NB4 (cell line): ENCODE data around the gene NUDT21.

Source experiments
- CTCF ChIP-seq: IDR thresholded peaks from one replicate; pipeline ENCODE4 v1.5.1; 2012; ENCODE audit warnings: low read depth, low read length
- MAX ChIP-seq: IDR thresholded peaks from 2 replicates; pipeline ENCODE4 v1.6.1; 2011; ENCODE audit warnings: low read depth, low read length
- POLR2A ChIP-seq: IDR thresholded peaks from 2 replicates; pipeline ENCODE4 v1.6.1; 2011; ENCODE audit warnings: mild to moderate bottlenecking; ENCODE audit not compliant: insufficient read length; ENCODE audit errors: extremely low read depth

- TF ChIP-seq CTCF (no peak), POLR2A (no peak), MAX (no peak)
Measured at GRCh38 chr16:56421313-56421712, 29.8 kb downstream of the NUDT21 start.
